GM23338 (cell line): Measurements from ENCODE around the gene ZBTB34. TPM values are rescaled to one million over a fixed set of nuclear protein-coding genes. Genes with fewer than 3 reads are reported as not detected.

ENCODE experiments used
- ATAC-seq: fragments of 200-7000 bp; cut with Tn5 transposase; 3 replicates; pipeline ENCODE4 v1.9.1; 2020
- DNase-seq: peaks from one replicate; pipeline ENCODE4 v3.0.0-alpha.2; 2015; ENCODE audit warnings: low spot score
- H2AFZ ChIP-seq: fragments of 200-600 bp; sonication (generic); 2 replicates; pipeline ENCODE4 v1.8.0; 2016; ENCODE audit warnings: antibody characterized with exemption, mild to moderate bottlenecking, moderate library complexity
- H3F3A ChIP-seq: fragments of 200-600 bp; sonication (generic); replicated peaks from 2 replicates; pipeline ENCODE4 v1.8.0; 2017; ENCODE audit warnings: antibody characterized with exemption, mixed run types, low read depth
- H3K27ac ChIP-seq: fragments of 200-600 bp; sonication (generic); 2 replicates; pipeline ENCODE4 v1.6.1; 2016; ENCODE audit warnings: low read depth
- H3K27me3 ChIP-seq: fragments of 200-600 bp; sonication (generic); 2 replicates; pipeline ENCODE4 v1.8.0; 2016; ENCODE audit warnings: mild to moderate bottlenecking, mixed run types, moderate library complexity; ENCODE audit not compliant: insufficient read depth
- H3K36me3 ChIP-seq: fragments of 200-600 bp; sonication (generic); 2 replicates; pipeline ENCODE4 v1.8.0; 2016; ENCODE audit warnings: mild to moderate bottlenecking; ENCODE audit not compliant: insufficient read depth
- H3K4me1 ChIP-seq: fragments of 200-600 bp; sonication (generic); 2 replicates; pipeline ENCODE4 v1.8.0; 2016; ENCODE audit warnings: mild to moderate bottlenecking, moderate library complexity; ENCODE audit not compliant: insufficient read depth
- H3K4me2 ChIP-seq: fragments of 200-600 bp; sonication (generic); 2 replicates; pipeline ENCODE4 v1.7.1; 2017; ENCODE audit warnings: mixed run types
- H3K4me3 ChIP-seq: fragments of 200-600 bp; sonication (generic); 2 replicates; pipeline ENCODE4 v1.6.1; 2016; ENCODE audit warnings: mixed run types
- H3K79me2 ChIP-seq: fragments of 200-600 bp; sonication (generic); replicated peaks from 2 replicates; pipeline ENCODE4 v1.8.0; 2017; ENCODE audit warnings: mild to moderate bottlenecking; ENCODE audit not compliant: insufficient read depth
- H3K9me2 ChIP-seq: fragments of 200-600 bp; sonication (generic); 2 replicates; pipeline ENCODE4 v1.8.0; 2017; ENCODE audit not compliant: insufficient read depth
- H4K20me1 ChIP-seq: fragments of 200-600 bp; sonication (generic); replicated peaks from 2 replicates; pipeline ENCODE4 v1.8.0; 2017; ENCODE audit warnings: mild to moderate bottlenecking; ENCODE audit not compliant: insufficient read depth
- H3K27ac Mint-ChIP-seq: 2 replicates; pipeline ENCODE4 v1.8.0; 2020; ENCODE audit warnings: inconsistent platforms, mild to moderate bottlenecking, moderate library complexity, mixed read lengths
- H3K27me3 Mint-ChIP-seq: 3 replicates; pipeline ENCODE4 v1.8.0; 2022; ENCODE audit warnings: low read depth, mild to moderate bottlenecking, moderate library complexity, mixed read lengths, inconsistent platforms; ENCODE audit not compliant: insufficient read depth, poor library complexity
- H3K36me3 Mint-ChIP-seq: 3 replicates; pipeline ENCODE4 v1.8.0; 2021; ENCODE audit warnings: low read depth, mild to moderate bottlenecking, inconsistent platforms, moderate library complexity, mixed read lengths
- H3K4me1 Mint-ChIP-seq: 3 replicates; pipeline ENCODE4 v1.8.0; 2020; ENCODE audit warnings: mild to moderate bottlenecking, inconsistent platforms, mixed read lengths
- H3K4me3 Mint-ChIP-seq: 3 replicates; pipeline ENCODE4 v1.8.0; 2021; ENCODE audit warnings: moderate library complexity, mild to moderate bottlenecking, inconsistent platforms, mixed read lengths
- H3K9me3 Mint-ChIP-seq: 3 replicates; pipeline ENCODE4 v1.8.0; 2020; ENCODE audit warnings: moderate library complexity, mild to moderate bottlenecking, inconsistent platforms, mixed read lengths
- CREB1 ChIP-seq: fragments of 250-450 bp; sonication (Bioruptor Pico); IDR thresholded peaks from 2 replicates; pipeline ENCODE4 v1.5.0; 2020; ENCODE audit warnings: low read depth, mild to moderate bottlenecking, moderate library complexity
- ETS1 ChIP-seq: IDR thresholded peaks from 2 replicates; pipeline ENCODE4 v1.6.1; 2016; ENCODE audit warnings: antibody characterized with exemption
- EZH2 ChIP-seq: fragments of 200-600 bp; sonication (generic); IDR thresholded peaks from one replicate; pipeline ENCODE4 v1.8.0; 2017; ENCODE audit warnings: antibody characterized with exemption, mild to moderate bottlenecking, low read depth; ENCODE audit not compliant: unreplicated experiment
- EZH2phosphoT487 ChIP-seq: fragments of 200-600 bp; sonication (generic); IDR thresholded peaks from one replicate; pipeline ENCODE4 v1.8.1; 2018; ENCODE audit warnings: antibody characterized with exemption; ENCODE audit not compliant: unreplicated experiment
- NANOG ChIP-seq: IDR thresholded peaks from 2 replicates; pipeline ENCODE4 v1.6.1; 2016; ENCODE audit warnings: antibody characterized with exemption, borderline replicate concordance
- POLR2AphosphoS5 ChIP-seq: IDR thresholded peaks from 2 replicates; pipeline ENCODE4 v1.6.1; 2016; ENCODE audit warnings: antibody characterized with exemption, low read depth
- REST ChIP-seq: IDR thresholded peaks from one replicate; pipeline ENCODE4 v1.6.1; 2018; ENCODE audit warnings: antibody characterized with exemption; ENCODE audit not compliant: unreplicated experiment
- STAT1 ChIP-seq: IDR thresholded peaks from one replicate; pipeline ENCODE4 v1.6.1; 2016; ENCODE audit warnings: antibody characterized with exemption; ENCODE audit not compliant: unreplicated experiment
- ZNF114 ChIP-seq: fragments of 250-450 bp; sonication (Bioruptor Pico); IDR thresholded peaks from 2 replicates; pipeline ENCODE4 v1.5.0; 2020; ENCODE audit warnings: mild to moderate bottlenecking, moderate library complexity
- ZNF462 ChIP-seq: fragments of 250-450 bp; sonication (Bioruptor Pico); IDR thresholded peaks from 2 replicates; pipeline ENCODE4 v1.5.0; 2020; ENCODE audit warnings: mild to moderate bottlenecking, moderate library complexity
- polyA plus RNA-seq: library from polyadenylated mRNA; unstranded; fragments of >200 nt; fragmentation: Nextera tagmentation; extraction: Ambion mirVana; gene quantifications from 2 replicates; pipeline ENCODE4 v1.2.1, GENCODE V29; 2016
- total RNA-seq: library from RNA; depleted of rRNA; stranded (reverse); fragments of >200 nt; shearing (Covaris generic); gene quantifications from 2 replicates; pipeline ENCODE4 v1.2.3, GENCODE V29; 2014

ZBTB34 gene
- total and polyA plus RNA-seq, 2 experiments from 2014 or later = 6.4 to 21.9 TPM

GRCh38 chr9:126844085-126844484 is 16.4 kb upstream of the ZBTB34 start (continued):
- TF ChIP-seq NANOG = no peak
- TF ChIP-seq ZNF114 (CRISPR knock-in tag) = no peak
- TF ChIP-seq EZH2phosphoT487 = no peak
- no peak for TF ChIP-seq ETS1
- TF ChIP-seq REST = no peak
- TF ChIP-seq STAT1 = no peak

GRCh38 chr9:126847051-126847450 is 13.4 kb upstream of the ZBTB34 start:
- H4K20me1 ChIP-seq = no peaks in the 10 kb centered on the region
- Mint-ChIP-seq H3K27ac (no peak overlapping the region), H3K36me3 (no peaks in the 10 kb centered on the region), H3K9me3 (no peaks in the 10 kb centered on the region; the same call in 2 of the 3 replicates), H3K27me3 (peaks cover 1% of the 10 kb centered on the region), H3K4me3 (no peak overlapping the region), H3K4me1 (peaks cover 4% of the 10 kb centered on the region)
- no peak for TF ChIP-seq EZH2
- TF ChIP-seq REST = no peak
- no peak for TF ChIP-seq CREB1 (CRISPR knock-in tag)
- TF ChIP-seq POLR2AphosphoS5 = no peak
- TF ChIP-seq ZNF462 (CRISPR knock-in tag) = no peak
- no peaks in the 10 kb centered on the region for H3K79me2 ChIP-seq
- H3K4me1 ChIP-seq = no peaks in the 10 kb centered on the region
- no peaks in the 10 kb centered on the region for H3K27me3 ChIP-seq
- DNase-seq (no peak), ATAC-seq (no peak)
- H3K4me3 ChIP-seq = no peak overlapping the region
- no peaks in the 10 kb centered on the region for H3K36me3 ChIP-seq
- H3K27ac ChIP-seq = no peak overlapping the region
- H3F3A ChIP-seq = no peaks in the 10 kb centered on the region
- H2AFZ ChIP-seq = no peak overlapping the region
- H3K9me2 ChIP-seq = no peaks in the 10 kb centered on the region
- H3K4me2 ChIP-seq = no peak overlapping the region
